GM12873 (cell line): ENCODE results near the gene VDR.

Experiments used
- TF ChIP-seq, protein P1 (sequence below): IDR thresholded peaks from 2 replicates; pipeline ENCODE4 v1.5.1; 2012; ENCODE audit warnings: low read depth, mild to moderate bottlenecking, moderate library complexity, low read length, control low read depth; ENCODE audit not compliant: insufficient read depth; ENCODE audit errors: missing control alignments

Gene VDR

DNA sequence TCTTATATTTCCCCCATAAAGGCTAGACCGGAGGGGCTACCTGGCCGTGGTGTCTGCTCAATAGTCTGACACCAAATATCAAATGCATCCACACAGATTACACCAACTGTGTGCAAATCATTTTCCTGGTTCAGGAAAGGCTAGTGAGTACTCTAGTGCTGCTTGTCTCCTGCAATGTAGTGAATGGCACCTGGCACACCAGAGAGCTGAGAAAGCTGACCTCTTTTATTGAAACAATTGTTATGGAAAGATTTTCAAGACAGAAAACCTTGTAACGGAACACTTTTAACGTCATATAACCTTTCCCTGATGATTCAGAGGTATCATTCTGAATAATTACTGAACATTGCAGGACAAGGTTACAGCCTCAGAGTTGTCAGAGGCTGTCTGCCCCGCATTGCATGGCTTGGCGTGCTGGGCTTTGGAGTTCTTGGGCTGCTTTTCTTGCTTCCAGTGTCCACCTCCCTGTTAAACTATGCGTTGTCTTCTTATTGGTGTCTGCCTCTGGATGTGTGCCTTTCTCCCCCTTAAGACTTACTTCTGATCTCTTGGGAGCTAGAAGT lies 44.4 kb downstream of the VDR start:
- TF ChIP-seq, protein P1, sequence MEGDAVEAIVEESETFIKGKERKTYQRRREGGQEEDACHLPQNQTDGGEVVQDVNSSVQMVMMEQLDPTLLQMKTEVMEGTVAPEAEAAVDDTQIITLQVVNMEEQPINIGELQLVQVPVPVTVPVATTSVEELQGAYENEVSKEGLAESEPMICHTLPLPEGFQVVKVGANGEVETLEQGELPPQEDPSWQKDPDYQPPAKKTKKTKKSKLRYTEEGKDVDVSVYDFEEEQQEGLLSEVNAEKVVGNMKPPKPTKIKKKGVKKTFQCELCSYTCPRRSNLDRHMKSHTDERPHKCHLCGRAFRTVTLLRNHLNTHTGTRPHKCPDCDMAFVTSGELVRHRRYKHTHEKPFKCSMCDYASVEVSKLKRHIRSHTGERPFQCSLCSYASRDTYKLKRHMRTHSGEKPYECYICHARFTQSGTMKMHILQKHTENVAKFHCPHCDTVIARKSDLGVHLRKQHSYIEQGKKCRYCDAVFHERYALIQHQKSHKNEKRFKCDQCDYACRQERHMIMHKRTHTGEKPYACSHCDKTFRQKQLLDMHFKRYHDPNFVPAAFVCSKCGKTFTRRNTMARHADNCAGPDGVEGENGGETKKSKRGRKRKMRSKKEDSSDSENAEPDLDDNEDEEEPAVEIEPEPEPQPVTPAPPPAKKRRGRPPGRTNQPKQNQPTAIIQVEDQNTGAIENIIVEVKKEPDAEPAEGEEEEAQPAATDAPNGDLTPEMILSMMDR, result no peak

DNA sequence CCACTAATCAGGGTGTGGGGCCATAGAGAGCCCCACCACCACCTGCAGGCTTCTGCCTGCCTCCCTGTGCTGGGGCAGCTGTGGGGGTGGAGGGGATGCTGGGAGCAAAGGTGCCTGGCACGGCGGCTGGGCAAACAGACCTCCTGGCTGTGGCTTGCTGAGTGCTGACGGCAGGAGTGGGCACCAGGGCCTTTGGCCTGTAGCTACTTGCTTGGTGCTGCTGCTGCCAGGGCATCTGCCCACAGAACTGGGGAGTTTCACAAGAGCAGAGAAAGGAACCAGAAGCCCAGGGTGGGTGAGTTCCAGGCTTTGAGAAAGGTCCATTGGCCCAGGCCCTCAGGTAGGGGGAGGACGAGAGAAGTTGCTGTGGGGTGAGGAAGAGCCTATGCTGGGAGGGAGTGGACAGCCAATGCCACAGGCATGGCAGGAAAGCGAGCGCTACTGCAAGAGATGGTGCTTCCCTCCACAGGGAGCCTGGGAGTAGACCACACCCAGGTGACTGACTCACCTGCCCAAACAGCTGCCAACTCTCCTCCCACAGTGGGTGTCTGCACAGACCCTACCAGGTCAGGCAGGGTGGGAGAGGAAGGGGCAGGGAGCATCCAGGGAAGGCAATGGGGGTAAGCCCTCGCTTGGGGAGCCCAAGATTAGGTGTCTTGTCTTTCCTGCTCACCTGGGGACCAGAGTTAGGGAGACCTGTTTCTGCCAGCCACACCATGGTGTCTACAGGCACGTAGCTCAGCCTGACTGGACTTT lies 46.1 kb downstream of the VDR start:
- TF ChIP-seq, protein P1, result no peak

DNA sequence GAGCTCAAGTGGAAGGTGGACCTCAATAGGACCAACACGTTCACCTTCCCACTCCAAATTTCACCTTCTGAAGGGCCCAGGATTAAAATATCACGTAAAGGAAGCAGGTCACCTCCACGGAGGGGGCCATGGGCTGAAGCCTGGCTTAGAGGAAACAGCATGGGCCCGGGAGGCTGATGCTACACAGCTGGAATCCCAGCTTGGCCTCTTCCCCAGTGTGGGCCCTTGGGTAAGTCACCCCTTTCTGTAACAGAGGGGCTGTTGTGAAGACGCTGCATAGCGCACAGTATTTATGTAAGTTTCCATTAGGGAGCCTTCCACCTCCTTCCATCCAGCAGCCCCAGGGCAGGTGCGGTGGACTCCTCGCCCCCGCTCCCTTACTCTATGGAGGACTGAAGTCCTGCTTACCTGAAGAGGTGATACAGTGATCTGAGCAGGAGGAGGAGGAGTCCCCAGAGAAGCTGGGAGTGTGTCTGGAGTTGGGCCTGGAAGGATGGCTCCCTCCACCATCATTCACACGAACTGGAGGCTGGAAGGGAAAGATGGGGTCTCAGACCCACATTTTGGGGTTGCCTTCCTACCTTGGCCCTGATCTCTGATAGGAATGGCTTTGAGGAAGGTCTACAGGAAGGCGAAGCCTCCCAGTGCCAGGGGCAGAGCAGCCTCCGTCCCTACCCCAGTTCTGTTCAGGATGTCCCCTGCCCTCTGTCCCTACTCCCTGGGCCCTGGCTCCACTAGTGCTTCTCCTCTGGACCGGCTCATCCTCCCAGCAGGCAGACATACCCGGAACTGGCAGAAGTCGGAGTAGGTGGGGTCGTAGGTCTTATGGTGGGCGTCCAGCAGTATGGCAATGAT lies 47.8 kb downstream of the VDR start:
- TF ChIP-seq, protein P1, result no peak

DNA sequence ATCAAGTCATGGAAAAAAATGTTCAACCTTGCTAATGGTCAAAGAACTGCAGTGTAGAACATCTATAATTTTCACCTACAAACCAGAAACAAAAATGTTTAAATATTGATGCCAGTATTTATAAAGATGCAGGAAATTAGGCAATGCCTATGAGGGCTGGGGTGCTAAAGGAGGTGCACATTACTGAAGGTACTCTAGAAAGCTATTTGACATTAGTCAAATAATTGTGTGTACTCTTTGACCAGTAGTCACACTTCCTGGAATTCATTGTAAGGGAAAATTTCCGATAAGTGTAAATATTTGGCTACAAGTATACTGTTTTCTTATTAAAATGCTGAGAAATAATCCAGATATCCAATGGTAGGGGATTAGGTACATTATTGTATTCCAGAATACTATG lies 48.7 kb downstream of the VDR start:
- TF ChIP-seq, protein P1, result no peak

DNA sequence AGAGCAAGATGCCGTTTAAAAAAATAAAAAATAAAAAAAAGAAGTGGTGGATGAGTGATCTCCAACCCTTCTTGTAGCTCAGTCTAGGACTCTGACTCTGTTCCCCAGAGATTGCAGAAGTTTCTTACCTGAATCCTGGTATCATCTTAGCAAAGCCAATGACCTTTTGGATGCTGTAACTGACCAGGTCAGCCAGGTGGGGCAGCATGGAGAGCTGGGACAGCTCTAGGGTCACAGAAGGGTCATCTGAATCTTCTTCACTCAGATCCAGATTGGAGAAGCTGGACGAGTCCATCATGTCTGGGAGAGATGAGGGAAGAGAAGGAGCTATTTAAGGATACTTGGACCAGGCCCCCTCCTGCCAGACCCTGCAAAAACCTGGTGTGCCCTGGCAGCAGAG lies 49.3 kb downstream of the VDR start:
- TF ChIP-seq, protein P1, result no peak

DNA sequence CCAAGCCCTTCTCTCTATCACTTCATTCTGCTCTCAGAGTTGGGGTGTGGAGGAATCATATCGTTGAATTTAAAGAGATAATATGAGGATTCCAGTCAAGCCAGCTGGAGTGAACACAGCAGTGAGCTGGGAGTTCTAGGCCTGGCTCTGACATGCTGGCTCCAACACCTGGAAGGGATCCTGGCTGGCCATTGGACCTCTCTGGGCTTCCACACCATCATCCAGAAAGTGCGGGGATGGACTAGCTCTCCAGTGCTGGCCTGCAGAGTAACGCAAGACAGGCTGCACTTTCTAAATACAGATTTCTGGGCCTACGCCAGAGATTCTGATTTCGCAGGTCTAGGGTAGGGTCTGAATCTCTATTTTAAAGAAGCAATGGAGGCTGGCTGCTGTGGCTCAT lies 50.3 kb downstream of the VDR start:
- TF ChIP-seq, protein P1, result no peak

DNA sequence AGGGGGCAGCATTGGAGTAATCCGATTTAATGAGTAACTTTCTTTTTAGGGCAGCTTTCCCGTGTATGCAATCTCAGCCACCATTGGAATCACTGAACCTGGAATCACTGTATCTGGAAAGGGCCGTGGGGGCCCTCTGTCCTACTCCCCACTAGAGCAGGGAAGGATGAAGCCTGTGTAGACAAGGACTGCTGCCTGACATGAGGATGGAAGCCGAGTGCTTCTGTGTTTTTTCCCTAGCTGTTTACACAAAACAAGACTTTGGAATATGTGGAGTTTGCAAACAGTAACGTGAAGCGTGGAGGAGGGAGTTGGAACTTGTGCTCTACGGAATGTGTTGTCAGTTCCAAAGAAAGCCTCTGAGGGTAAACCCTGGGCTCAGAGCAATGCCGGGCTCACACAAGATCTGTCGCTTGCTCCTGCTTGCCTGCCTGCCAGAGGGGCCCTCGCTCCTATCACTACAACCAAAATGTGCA lies 52.7 kb downstream of the VDR start:
- TF ChIP-seq, protein P1, result no peak
